CD4-positive, alpha-beta T cell treated with Interferon alpha-2 for 1 hour (primary cell): ENCODE data around the gene COQ10B.

Experiments used
- DNase-seq, 2 donors: peaks; one replicate each; pipeline ENCODE4 v3.0.0-alpha.2; 2020 to 2022

The COQ10B gene

GRCh38 chr2:197502685-197503084 lies 49.3 kb downstream of the COQ10B start:
- DNase-seq: no peak

DNA sequence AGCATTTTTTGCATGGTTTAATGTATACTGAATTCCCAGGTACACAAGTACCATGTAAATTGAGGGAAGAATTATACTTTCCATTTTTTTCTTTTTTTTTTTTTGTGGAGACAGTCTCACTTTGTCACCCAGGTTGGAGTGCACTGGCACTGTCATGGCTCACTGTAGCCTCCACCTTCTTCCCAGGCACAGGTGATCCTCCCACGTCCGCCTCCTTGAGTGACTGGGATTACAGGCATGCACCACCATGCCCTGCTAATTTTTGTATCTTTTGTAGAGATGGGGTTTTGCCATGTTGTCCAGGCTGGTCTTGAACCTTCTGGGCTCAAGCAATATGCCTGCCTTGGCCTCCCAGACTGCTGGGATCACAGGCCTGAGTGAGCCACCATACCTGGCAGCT lies 50.6 kb downstream of the COQ10B start:
- DNase-seq: no peak

- DNase-seq: no peak
These were observed 51.2 kb downstream of the COQ10B start for GRCh38 chr2:197504512-197504911.

GRCh38 chr2:197506658-197507057 lies 53.3 kb downstream of the COQ10B start:
- DNase-seq: no peak

GRCh38 chr2:197513915-197514314 lies 60.6 kb downstream of the COQ10B start:
- DNase-seq: no peak

- peak in 1 of 2 donors; percentile 22 for DNase-seq
These were observed 61.4 kb downstream of the COQ10B start for GRCh38 chr2:197514754-197515153.

GRCh38 chr2:197515315-197515738 lies 62.0 kb downstream of the COQ10B start:
- DNase-seq: no peak

- DNase-seq: peak; percentile 93 to 96
These were observed 62.5 kb downstream of the COQ10B start, which contains the start of gene MOB4 for GRCh38 chr2:197515739-197516392. TSS of gene MOB4 (plus strand) at chr2:197516066. CDS start at chr2:197516087, 21 bp downstream.

- DNase-seq: peak in 1 of 2 donors; percentile 44
These were observed 63.0 kb downstream of the COQ10B start for GRCh38 chr2:197516393-197516761.

DNA sequence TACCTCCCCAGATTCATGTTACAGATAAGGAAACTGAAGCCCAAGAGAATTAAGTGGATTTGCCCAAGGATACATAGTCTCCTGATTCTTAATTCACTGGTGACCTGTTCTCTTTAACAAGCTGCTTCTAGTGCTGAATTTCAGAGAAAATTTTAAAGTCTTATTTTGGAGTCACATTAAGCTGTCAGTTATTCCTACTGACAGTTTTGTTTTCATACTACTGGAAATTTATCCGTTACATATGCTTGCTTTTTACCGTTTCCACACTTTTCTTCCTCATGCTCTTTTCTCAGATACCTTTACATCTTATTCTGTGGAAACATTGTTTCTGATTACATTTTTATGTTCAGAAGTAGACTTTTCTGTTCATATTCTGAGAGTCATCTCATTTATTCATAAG lies 63.8 kb downstream of the COQ10B start:
- no peak for DNase-seq
